Measurements from ENCODE around the gene DEAF1.
"Not testable (repeated sequence)": the region's sequence is repeated elsewhere in the genome, so short reads cannot be mapped to it uniquely, and the experiment has no call there.

The DEAF1 gene

GRCh38 chr11:686451-687243, 8.4 kb downstream of the DEAF1 start:
- no peak for DNase-seq (ENCODE audit: low read depth in 1 of 2, low spot score in 1 of 2)

GRCh38 chr11:680970-681369, 14.1 kb downstream of the DEAF1 start:
- DNase-seq (ENCODE audit: low read depth in 1 of 2, low spot score in 1 of 2): no peak

- no peak for DNase-seq (ENCODE audit: low read depth in 1 of 2, low spot score in 1 of 2)
Measured at GRCh38 chr11:680476-680875, 14.5 kb downstream of the DEAF1 start.

DNA sequence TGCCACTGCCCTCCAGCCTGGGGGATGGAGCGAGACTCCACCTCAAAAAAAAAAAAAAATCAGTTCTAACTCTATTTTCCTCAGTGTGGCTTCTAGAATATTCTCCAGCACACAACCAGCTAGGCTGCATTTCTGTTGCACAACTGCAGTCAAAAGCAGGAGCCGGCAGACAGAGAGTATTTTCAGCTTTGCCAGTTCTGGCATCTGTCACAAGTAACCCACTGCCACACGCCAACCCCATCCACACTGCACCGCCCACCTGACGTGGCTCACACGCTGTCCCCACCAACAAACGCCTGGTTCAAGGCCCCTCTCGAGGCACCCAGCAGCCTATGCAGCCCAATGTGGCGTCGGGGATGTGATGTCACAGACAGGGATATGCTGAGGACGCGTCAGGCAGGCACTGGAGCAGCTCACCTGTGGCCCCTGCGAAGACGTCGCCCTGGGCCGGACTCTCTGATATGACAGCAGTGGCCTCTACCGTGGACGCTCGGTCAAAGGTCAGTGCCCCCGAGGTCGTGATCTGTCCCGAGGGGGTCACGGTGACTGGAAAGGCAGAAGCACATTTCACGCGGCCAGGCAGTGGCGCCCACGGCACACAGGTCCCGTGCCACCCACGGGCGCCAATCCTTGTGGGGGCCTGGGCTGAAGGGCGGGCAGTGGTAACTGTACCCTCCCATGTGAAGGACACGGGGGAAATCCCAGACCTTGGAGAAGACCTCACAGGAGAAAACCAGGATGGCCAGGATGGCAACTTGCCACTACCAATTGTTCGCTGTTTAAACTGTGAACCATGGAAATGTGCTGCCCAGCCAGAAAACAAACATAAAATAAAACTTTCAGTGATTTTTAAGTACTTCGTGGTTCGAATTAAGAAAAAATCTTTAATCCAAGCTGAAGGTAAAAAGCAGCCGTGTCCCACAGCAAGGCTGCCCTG, 15.5 kb downstream of the DEAF1 start:
- no peak for DNase-seq (ENCODE audit: low read depth in 1 of 2, low spot score in 1 of 2)

- no peak for DNase-seq (ENCODE audit: low read depth in 1 of 2, low spot score in 1 of 2)
Measured at GRCh38 chr11:678297-678696, 16.7 kb downstream of the DEAF1 start.

- DNase-seq (ENCODE audit: low read depth in 1 of 2, low spot score in 1 of 2): no peak
Measured at GRCh38 chr11:674406-674805, 20.6 kb downstream of the DEAF1 start.

DNA sequence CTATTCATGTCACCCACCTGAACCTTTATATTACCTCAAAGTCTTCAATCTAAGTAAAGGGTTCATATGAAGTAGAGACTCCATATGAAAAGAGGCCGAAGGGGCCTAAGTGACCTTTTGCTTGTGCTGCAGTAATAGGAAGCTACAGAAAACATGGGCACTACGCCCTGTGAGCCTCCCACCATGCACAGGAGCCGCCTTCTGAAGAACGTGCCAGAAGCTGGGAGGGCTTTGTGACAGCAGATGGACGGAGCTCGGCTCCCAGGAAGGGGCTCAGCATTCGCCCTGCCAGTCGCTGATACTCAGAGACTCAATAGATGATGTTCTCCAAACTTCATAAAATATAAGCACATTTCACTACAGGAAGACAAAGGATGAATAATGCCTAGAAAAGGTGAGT, 21.2 kb downstream of the DEAF1 start:
- DNase-seq (ENCODE audit: low read depth in 1 of 2, low spot score in 1 of 2): no peak

DNA sequence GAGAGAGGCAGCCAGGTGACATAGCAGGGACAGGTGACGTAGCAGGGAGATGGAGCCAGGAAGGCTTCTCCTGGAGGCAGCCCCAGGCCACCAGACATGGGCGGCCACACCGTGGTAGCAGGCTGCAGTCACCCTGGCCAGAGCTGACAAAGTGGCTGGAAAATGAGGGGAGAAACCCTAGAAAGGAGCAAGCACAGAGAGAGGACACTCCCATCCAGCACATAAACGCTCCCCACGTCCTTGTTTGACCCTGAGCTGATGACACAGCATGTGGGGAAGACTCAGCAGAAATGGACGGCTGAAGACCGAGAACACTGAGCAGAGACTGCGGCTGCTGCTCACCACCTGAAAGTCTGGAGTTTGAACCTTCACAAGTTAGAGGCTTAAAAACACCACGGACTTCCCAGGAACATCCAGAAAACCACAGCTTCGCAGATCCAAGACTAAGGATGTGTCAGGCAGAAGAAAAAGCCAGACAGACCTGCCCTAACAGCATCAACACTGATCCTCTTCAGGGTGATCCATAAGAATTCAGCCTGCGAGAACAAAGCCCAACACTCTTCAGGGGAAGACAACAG, 29.2 kb downstream of the DEAF1 start:
- no peak for DNase-seq (ENCODE audit: low read depth in 1 of 2, low spot score in 1 of 2)

DNA sequence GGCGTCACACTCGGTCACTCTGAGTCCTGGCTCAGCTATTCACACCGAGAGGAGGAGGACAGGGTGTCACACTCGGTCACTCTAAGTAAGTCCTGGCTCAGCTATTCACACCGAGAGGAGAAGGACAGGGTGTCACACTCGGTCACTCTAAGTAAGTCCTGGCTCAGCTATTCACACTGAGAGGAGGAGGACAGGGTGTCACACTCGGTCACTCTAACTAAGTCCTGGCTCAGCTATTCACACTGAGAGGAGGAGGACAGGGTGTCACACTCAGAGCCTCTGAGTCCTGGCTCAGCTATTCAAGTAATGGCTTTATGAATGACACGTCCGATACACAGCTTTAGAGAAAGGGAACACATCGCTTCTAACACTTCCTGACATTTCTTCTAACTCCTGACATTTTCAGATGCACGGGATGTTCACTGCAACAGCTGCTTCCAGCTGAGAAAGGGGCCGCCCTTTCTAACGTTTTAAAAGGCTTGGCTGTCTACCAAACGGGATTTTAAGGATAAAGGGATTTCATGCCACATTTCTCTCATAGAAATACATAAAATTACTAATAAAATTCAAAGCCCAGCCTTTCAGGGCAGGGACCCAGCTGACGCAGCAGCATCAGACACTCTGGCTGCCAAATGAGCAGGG, 29.8 kb downstream of the DEAF1 start:
- no peak for DNase-seq (ENCODE audit: low read depth in 1 of 2, low spot score in 1 of 2)

GRCh38 chr11:662689-663274, 32.2 kb downstream of the DEAF1 start:
- DNase-seq (ENCODE audit: low read depth in 1 of 2, low spot score in 1 of 2): no peak

DNA sequence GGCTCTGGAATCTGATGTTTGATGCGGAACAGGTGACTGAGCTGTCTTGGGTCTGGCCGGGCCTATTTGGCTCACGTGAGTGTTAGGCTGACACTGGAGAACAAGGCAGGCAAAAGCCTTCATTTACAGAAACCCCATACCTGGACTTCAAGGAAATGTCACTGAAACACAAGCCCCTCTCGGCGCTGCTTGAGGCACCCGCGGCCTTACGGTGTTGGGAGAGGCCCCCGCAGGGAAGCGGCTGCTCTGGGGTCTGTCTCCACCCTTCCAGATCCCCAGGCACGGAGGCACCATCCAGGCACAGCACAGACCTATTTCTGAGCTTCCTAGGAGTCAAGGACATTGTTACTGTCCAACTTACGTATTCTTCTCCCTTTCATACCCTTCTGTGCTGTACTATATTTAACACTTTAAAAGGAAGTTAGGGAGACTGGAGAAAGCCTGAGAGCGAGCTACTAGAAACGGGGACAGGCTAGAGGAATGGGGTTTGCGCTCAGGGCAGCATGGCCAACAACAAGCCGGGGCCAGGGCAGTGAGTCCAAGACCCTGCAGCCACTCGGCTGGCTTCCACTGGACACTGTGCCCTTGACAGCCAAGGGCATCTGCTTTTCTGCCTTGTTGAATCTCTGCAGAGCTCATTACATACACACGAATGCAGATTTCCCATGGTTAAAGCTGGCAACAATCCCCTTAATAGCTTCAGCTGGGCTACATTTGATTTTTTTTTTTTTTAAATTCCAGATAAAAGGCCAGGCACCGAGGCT, 34.2 kb downstream of the DEAF1 start:
- no peak for DNase-seq (ENCODE audit: low read depth in 1 of 2, low spot score in 1 of 2)

DNA sequence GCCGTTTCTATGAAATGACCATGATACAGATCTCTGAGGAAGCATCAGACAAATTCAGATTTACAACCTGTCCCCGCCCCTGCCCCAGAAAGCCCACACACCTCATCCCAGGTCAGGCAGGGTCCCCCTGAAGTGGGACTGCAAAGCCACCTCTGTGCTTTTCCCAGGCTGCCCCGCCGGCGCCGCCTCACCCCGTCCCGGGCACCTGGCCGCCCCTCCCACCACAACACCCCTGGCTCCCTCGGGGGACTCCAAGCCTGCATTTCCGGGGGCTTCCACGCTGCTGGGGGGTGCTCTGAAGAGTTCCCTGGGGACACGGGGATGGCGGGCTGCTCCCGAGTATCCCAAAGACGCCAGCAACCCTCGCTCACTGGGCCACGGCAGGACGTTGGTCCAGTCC, 34.7 kb downstream of the DEAF1 start:
- no peak for DNase-seq (ENCODE audit: low read depth in 1 of 2, low spot score in 1 of 2)

GRCh38 chr11:659532-660085, 35.4 kb downstream of the DEAF1 start:
- no peak for DNase-seq (ENCODE audit: low read depth in 1 of 2, low spot score in 1 of 2)

DNA sequence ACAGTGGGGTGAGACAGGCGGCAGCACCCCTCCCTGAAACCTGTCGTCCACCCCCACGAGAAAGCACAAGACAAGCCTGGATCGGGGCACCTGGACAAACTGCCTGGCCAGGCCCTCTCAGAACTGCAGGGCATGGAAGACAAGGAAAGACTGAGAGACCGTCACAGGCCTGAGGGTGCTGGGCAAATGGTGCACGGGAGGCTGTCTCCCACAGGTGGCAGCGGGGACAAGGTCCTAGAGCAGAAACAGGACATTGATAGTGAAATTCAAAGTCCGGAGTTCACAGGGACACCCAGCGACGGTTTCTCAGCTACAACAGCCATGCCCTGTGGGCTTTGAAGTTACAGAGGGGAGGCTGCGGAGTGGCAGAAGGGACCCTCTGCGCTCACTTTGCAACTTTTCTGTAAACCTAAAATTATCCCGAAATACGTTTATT, 37.3 kb downstream of the DEAF1 start:
- DNase-seq (ENCODE audit: low read depth in 1 of 2, low spot score in 1 of 2): no peak

DNA sequence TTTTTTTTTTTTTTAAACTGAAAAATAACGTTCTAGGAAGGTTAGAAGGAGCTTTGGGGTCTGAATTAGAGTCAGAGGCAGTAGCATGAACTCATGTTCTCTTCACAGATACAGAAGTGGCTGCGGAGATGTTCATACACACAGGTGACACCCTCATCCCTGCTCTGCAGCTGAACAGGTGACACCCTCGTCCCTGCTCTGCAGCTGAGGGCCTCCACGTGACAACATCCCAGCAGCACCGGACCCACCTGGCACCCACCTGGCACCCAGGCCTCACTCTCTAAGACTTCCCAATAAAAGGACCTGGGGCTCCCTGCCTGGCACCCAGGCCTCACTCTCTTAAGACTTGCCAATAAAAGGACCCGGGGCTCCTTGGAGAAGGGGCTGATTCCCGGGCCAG, 38.2 kb downstream of the DEAF1 start:
- DNase-seq (ENCODE audit: low read depth in 1 of 2, low spot score in 1 of 2): no peak

- no peak for DNase-seq (ENCODE audit: low read depth in 1 of 2, low spot score in 1 of 2)
Measured at GRCh38 chr11:656426-656825, 38.6 kb downstream of the DEAF1 start.

GRCh38 chr11:655036-655726, 39.8 kb downstream of the DEAF1 start:
- no peak for DNase-seq (ENCODE audit: low read depth in 1 of 2, low spot score in 1 of 2)

DNA sequence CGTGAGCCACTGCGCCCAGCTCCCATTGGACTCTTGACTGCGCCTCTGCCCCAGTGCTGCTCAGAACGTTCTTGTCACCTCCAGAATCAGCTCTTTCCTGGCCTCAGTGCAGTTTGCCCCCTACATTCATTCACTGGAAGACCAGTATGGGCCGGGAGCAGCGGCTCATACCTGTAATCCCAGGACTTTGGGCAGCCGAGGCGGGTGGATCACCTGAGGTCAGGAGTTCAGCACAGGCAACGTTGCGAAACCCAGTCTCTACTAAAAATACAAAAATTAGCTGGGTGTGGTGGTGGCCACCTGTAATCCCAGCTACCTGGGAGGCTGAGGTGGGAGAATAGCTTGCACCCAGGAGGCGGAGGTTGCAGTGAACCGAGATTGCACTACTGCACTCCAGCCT, 40.6 kb downstream of the DEAF1 start:
- not testable (repeated sequence) for DNase-seq (ENCODE audit: low read depth in 1 of 2, low spot score in 1 of 2)

DNA sequence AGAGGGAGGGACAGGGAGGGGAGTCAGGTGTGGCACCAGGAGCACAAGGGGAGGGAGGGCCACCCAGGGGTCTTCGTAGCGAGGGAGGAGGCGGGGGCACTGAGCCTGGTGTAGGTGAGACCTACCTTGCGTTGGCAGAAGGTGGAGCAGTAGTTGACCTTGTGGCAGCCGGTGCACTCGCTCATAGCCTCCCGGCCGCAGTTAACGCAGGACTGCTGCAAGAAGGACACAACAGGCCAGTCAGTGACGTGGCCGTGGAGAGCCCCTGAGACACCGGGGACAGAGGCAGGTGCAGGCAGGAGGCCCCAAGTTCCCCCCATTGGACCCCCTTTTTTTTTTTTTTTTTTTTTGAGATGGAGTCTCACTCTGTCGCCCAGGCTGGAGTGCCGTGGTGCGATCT, 41.2 kb downstream of the DEAF1 start:
- DNase-seq (ENCODE audit: low read depth in 1 of 2, low spot score in 1 of 2): no peak
